HG03565 (cell line): ENCODE data around the gene COLEC12.

ENCODE experiments used
- ATAC-seq: cut with Tn5 transposase; IDR thresholded peaks from one replicate; pipeline ENCODE4 v1.9.1; 2021; ENCODE audit warnings: mild to moderate bottlenecking, moderate library complexity; ENCODE audit not compliant: unreplicated experiment

COLEC12 gene

DNA sequence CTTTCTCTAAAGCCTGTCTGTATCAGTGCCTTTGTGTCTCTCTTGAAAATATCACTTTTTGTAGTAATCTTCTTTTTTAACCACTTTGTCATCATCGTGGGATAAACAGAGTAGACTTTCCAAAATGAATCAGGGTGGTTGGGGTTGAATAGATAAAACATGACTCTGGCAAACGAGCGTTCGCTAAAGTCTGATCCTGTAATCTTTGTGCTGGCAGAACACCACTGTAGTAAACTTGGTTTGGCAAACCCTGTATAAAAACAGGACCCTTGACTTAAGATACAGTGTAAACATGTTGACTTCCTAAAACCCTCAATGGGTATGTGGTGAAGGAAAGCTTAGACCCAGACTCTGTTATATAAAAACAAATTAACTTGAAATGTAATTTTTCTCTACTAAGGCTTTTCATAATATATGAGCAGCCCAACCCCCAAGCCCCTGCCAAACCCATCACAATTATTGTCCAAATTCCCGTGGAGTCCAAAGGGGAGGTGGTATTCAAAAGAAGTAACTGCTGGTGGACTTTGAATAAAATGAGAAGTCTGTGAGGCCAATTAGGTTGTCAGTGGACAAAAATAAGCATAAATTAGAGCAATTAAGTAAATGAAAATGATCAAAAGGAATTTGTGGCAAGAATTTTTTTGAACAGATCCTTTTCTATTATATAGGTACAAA is 52.2 kb downstream of the COLEC12 start:
- no peak for ATAC-seq

DNA sequence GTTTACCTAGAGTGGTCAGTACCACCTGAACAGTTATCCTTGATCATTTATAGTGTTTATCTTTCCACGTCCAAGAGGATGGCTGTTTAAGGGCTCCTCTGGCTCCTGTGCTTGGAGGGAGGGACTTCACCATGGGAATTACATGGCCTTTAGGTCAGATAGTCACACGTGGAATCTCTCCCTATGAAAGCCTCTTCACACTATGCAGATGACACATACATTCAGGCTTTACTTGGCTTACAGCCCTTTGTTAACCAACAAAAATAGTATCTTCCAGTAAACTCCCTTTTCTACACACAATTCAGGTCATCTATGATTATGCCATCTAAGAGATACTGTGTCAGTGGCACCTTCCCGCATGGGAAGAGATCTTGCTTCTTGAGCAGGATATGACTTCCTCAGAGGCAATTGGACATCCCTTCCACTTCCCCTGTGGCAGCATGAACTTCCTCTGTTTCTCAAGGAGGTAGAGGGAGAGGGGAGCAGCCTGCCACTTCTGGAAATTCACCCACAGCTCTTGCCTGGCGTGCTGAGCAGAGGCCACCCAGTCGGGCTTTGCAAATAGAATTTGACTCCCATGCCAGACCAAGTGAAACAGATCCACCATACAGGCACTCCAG is 53.5 kb downstream of the COLEC12 start:
- ATAC-seq = no peak

GRCh38 chr18:445055-445454 is 55.4 kb downstream of the COLEC12 start:
- no peak for ATAC-seq

DNA sequence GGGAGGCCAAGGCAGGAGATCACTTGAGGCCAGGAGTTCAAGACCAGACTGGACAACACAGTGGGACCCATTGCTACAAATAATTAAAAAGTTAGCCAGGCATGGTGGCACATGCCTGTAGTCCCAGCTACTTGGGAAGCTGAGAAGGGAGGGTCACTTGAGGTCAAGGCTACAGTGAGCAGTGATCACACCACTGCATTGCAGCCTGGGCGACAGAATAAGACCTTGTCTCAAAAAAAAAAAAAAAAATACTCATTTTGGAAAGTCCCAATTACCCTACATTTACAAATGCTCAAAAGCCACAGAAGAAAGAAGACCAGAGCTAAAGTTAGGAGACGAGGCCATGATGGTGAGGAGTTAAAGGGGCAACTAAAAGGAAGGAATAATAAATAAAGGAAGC is 61.9 kb downstream of the COLEC12 start:
- ATAC-seq = no peak

DNA sequence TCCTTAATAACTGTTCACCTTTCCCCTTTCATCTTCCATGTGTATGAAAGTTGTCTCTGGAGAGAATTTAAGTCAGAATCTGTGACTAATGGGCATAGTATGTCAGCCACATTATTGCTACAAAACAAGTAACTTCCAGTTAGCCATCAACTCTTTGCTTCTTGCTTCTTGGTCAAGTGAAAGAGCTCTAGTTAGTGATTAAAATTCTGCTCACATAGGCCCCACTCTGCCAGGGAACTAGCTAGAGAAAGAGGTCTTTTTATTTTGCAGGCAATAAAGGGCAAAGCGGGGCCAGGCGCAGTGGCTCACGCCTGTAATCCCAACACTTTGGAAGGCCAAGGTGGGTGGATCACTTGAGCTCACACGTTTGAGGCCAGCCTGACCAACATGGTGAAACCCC is 64.6 kb downstream of the COLEC12 start:
- ATAC-seq = no peak

DNA sequence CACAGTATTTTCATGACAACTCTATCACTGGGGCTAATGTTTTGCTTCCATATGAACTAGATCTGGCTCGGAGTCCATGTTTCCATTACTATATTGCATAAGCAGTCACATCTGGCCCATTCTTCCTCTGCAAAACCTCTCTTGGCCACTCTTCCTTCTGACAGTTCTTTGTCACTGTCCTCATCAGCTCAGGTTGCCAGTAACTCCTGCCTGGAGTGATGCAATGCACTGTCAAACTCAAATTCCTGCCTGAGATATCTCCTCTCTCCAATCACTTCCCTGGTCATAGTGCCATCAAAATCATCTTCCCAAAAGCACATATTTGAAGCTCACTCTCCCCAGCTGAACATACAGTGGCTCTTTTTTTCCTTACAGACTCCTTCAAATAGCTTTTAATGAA is 66.1 kb downstream of the COLEC12 start:
- ATAC-seq = no peak

DNA sequence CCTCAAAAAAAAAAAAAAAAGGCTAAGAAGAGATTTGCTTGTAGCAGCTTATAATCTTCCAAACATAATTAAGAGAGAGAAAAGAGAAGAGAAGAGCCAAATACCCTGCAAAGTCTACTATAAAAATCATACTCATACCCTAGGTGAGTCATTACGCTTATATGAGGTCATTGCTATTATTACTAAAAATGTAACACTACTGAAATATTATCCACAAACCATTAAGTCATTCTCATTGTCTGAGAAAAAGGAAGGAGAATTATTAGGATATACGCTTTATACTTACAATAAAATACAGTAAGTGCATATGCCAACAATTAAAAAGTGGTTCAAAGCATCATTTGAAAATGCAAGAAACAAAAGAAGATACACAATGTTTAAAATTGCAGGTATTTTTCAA is 66.5 kb downstream of the COLEC12 start:
- ATAC-seq = no peak

DNA sequence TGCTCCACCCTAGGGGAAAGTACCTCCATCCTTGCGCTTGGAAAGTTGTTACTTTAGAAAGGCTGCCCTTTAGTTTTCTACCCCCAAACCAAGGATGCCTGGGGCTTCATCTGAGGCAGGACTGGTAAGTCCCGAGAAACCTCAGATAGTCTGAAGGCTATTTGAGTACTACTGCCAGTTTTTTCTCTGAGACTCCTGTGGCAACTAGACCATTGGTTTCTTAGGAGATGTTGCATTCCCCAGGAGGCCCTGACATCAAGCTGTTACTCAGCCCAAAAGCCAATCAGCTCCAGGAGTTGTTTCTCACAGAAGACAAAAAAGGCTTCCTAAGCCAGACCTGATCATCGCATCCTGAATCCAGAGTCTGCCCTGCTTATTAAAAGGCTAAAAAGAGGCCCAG is 67.2 kb downstream of the COLEC12 start:
- no peak for ATAC-seq

DNA sequence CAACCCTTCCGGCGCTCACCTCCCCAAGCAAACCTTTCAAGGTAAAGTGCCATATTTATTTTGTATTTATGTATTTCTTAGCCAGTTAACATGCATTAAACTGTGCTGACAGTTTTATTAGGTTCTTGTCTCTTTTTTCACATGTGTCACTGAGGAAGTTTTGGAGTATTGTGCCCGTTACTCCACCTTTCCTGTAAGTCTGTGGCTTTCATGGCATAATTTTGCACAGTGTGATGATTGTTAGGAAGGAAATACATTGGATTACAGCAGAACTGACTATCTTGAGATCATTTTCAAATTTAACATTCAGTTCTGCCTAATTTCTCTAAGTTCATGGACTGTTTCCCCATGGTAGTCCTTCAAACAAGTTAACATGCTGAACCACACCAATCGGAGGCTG is 67.7 kb downstream of the COLEC12 start:
- ATAC-seq = no peak

DNA sequence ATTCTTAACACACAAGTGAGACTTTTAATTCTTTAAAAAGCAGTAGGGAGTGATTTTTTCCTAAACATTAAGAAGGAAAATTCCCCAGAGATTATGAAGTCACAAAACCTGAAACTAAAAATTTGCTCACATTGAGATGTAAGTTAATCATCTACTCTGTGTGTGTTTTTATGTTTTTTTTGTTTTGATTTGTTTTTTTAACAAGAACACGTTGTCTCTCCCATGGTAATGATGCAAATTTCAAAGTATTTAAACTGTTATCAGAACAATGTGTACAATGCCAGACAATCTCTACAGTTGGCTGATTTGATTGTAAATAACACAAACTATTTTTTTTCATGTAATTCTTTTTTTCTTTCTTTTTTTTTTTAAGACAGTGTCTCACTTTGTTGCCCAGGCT is 71.5 kb downstream of the COLEC12 start:
- ATAC-seq = no peak

DNA sequence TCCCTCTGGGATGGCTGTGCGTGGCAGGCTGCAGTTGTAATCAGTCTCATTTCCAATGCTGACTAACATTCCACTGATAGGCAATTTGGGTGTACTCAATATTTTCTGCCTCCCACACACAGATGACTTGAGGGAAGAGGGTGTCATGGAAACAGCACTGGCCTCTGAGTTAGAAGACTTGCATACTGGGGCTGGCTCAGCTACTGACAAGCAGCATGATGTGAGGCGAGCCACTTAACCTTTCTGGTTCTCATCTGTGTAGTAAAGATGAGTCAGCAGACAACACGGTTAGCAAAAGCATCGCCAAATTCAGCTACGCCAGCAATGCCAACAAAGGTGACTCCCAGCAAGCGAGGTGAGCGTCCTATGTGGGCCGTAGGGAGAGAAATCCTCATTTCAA is 73.5 kb downstream of the COLEC12 start:
- ATAC-seq = no peak

GRCh38 chr18:425106-425745 is 75.3 kb downstream of the COLEC12 start:
- ATAC-seq = no peak

- no peak for ATAC-seq
These were observed 75.8 kb downstream of the COLEC12 start for GRCh38 chr18:424668-425067.

DNA sequence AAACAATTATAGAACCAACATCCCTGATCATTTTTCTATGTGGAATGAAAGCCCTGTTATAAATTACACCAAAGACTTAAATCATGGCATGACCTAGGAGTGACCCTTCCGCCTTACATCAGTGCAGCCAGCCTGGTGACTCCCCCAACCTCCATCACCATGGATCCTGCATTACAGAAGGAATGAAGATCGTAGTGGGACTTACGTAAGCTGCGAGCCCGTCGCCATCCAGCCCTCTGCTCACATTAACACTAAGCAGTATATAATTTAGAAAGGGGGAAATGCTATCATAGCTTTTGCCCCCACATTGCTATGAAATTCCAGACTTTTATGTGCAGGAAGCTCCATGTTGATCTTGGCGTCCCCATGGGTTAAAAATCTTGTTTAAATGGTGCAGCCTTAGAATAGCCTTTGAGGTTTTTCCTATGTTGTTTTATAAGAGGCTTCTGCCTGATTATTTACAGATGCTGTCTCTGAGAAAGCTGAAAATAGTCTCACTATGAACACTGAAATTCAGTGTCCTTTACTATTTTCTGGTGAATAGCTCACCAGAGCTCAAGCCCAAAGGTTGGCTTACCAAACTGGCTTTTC is 76.3 kb downstream of the COLEC12 start:
- ATAC-seq = no peak

- ATAC-seq = no peak
These were observed 77.5 kb downstream of the COLEC12 start for GRCh38 chr18:422966-423365.

DNA sequence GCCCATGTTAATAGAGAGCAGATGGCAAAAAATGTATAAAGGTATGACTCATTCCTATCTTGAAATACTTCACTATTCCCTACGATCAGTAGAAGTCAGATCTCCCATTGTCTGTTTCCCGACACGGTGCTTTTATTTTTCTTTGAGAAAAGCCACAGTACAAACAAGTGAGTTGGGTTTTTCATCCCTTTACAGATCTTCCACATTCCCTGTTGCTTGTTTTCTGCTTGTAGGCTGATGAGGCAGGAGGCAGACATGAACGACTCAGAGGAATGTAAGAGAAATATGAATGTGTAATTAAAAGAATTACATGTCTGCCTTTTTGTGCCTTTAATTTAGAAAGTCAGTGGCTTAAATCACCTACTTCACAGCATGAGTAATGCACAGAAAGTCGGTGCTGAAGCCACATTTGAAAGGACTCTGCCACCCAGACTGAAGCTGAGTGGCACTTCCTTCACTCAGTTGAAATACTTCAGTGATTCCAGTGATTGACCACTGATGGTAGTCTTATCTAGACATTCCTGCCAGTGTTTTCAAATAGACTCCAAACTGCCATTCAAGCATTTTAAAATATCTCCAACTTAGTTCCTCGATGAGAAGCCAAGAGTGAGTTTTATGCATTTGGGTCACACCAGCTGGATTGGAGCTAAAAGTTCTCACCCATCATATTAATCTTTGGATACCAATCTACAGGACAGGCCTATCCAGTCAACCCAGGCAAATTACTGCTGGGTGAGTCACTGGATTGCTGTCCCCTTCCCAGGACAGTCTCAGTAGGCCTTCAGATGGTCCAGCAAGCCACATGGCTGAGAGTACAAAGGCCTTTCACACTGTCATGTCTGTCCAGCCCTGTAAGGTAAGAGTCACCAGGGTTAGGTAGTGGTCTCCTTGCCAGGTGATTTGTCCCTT is 79.0 kb downstream of the COLEC12 start:
- no peak for ATAC-seq

DNA sequence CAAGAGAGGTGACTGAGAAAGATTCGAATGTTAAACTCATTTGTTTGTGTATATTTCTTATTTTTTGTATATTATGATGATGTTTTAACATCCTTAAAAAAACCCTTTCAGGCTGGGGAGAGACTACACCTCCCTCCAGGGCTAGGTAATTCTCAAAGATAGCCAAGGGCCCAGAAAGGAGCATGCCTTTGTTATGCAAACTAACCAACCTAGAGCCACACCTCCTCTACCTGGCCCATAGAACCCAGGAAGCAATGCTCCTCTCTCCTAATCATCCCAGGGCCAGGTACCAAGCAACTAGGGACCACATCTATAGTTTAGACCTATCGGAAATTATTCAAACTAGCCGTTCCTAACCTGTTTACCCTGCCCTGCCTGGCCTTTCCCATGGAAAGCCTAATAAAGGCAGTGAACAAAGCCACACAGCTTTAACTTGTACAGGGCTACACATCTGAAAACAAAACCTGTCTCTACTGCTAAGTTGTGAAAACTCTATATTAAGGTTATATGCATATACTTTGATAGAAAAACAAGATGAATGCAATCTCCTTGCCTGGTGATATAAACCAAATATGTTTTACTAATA is 79.7 kb downstream of the COLEC12 start:
- no peak for ATAC-seq

DNA sequence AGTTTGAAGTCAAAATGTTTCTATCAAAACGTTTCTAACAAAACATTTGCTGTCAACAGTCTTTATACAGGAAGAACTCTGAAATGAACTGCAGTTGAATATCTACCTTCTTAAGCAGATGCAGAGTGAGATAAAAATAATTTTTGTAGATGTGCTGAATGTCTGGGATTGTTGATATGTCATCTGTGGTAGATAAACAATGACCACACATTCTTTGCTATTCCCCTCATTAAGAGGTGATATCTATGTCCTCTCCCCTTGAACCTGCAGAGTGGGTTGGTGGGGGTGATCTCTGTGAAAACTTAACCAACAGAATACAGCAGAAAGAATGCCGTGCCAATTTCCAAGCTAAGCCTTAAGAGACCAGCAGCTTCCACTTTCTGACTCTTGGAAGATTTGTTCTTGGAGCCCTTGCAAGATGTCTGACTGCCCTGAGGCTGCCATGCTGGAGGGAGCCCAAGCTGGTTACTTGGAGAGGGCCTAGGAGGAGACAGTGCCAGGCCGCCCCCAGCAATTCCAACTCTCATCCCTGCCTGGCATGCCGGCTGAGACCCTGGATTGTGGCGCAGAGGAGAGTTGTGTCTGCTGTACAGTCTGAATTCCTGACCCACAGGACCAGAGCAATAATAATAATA is 80.8 kb downstream of the COLEC12 start:
- ATAC-seq = no peak

GRCh38 chr18:417495-417894 is 83.0 kb downstream of the COLEC12 start:
- no peak for ATAC-seq

GRCh38 chr18:416930-417329 is 83.6 kb downstream of the COLEC12 start:
- no peak for ATAC-seq
